ENCODE data around the gene STRA6. TPM values are rescaled to one million over a fixed set of nuclear protein-coding genes. Genes with fewer than 3 reads are reported as not detected.

The STRA6 gene
- polyA plus RNA-seq, 2 of the 4 experiments (the other 2 are of a cell fraction) = 35.0 to 70.2 TPM

DNA sequence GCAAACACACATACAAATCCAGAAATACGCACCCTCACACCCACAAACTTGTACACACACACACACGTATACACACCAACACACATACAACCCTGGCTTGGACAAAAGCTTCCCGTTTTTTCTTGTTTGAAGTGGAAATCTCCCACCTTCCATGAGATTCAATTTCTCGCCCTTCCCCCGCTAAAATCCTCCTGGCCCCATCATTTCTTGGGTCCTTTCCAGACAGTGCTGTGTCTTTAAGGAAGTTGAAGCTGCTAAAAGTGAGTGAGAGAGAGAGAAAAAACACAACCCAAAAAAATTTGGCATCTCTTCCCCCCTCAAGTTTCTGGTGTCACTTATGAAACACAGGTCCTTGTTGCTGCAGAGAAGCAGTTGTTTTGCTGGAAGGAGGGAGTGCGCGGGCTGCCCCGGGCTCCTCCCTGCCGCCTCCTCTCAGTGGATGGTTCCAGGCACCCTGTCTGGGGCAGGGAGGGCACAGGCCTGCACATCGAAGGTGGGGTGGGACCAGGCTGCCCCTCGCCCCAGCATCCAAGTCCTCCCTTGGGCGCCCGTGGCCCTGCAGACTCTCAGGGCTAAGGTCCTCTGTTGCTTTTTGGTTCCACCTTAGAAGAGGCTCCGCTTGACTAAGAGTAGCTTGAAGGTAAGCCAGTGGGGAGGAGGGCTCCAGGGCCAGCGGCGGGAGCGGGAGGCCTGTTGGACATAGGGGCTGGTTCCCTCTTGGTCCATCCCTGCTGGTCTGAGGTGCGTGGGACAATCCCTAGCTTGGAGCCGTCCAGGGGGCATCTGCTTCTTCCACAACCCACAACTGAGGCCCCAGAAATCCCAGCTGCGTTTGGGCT is 29.0 kb downstream of the STRA6 start, which contains the start of gene ISLR:
TSS of gene ISLR (plus strand) at position 331 of the 839 bp plus-strand sequence. CDS start 1,149 bp downstream, outside the sequence.
- ATAC-seq = peak in 1 of 2 experiments; percentile 4; a peak in 2 of 6 replicates

DNA sequence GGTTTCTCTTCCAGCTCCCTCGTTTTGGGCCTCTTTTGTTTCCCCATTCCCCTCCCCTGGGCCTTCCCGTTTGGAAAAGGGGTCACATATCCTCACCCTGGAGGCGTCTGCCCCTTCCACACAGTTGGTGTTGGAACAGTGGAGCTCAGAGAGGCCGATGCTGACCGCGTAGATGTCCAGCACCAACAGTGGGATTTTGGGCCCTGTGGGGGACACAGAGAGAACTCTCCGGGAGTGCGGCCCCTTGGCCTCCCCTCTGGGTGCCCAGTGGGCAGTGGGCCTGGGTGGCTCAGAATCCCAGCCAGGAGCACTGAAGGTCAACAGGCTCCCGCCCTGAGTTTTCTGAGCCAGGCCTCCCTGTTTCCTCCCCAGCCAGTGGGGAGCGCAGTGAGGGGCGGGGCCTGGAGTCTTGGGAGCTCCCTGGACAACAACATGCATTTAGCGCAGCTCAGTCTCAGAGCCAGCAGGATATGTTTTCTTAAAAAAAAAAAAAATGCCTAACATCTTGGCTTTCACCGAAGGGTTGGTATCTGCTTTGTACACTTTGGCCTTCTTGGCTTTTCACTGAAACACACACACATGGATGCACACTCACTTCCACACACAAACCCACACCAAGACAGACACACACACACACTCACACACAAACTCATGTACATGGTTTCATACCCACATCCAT is 29.7 kb downstream of the STRA6 start:
- Histone ChIP-seq H3K4me3 (no peak overlapping the region), H3K4me1 (peaks cover 31% of the 10 kb centered on the region), H3K9me3 (no peaks in the 10 kb centered on the region), H3K27ac (peak overlapping the region in 1 of 2 experiments; percentile 79; a peak in 4 of 6 replicates), H3K4me2 (peak overlapping the region; percentile 21; the same call in 2 of the 3 replicates)
- ChIA-PET POLR2A (interaction anchor here (0.6 to 1.3 kb wide), 3 partner anchors 28 to 63 kb away, joined by 3 to 5 read pairs (median 5); partner anchors contain the start of genes CCDC33 and STRA6), CTCF (interaction anchor here (0.6 to 1.8 kb wide), 6 partner anchors 11 to 150 kb away, joined by 3 to 5 read pairs (median 4); no protein-coding TSS in a partner anchor)
- DNase-seq (ENCODE audit: low read depth in 1 of 2, low spot score in 1 of 2) (no peak), FAIRE-seq (no peak), ATAC-seq (0 out of 6 replicates have a peak, but pooled peaks of 1 of the 2 experiments have one; percentile 8)
- TF ChIP-seq, protein P1, sequence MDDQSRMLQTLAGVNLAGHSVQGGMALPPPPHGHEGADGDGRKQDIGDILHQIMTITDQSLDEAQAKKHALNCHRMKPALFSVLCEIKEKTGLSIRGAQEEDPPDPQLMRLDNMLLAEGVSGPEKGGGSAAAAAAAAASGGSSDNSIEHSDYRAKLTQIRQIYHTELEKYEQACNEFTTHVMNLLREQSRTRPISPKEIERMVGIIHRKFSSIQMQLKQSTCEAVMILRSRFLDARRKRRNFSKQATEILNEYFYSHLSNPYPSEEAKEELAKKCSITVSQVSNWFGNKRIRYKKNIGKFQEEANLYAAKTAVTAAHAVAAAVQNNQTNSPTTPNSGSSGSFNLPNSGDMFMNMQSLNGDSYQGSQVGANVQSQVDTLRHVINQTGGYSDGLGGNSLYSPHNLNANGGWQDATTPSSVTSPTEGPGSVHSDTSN (IDR thresholded peaks at IDR 0.05) = no peak
- TF ChIP-seq NR3C1 (IDR thresholded peaks at IDR 0.05) = no peak
- no peak for TF ChIP-seq RFX5 (IDR thresholded peaks at IDR 0.05)
- TF ChIP-seq HEYL (CRISPR knock-in tag; IDR thresholded peaks at IDR 0.05) = no peak
- TF ChIP-seq MAZ (IDR thresholded peaks at IDR 0.05; ENCODE audit: borderline replicate concordance, low read depth, low read length) = no peak
- TF ChIP-seq, protein P2, sequence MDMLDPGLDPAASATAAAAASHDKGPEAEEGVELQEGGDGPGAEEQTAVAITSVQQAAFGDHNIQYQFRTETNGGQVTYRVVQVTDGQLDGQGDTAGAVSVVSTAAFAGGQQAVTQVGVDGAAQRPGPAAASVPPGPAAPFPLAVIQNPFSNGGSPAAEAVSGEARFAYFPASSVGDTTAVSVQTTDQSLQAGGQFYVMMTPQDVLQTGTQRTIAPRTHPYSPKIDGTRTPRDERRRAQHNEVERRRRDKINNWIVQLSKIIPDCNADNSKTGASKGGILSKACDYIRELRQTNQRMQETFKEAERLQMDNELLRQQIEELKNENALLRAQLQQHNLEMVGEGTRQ (IDR thresholded peaks at IDR 0.05) = no peak
- TF ChIP-seq, protein P3, sequence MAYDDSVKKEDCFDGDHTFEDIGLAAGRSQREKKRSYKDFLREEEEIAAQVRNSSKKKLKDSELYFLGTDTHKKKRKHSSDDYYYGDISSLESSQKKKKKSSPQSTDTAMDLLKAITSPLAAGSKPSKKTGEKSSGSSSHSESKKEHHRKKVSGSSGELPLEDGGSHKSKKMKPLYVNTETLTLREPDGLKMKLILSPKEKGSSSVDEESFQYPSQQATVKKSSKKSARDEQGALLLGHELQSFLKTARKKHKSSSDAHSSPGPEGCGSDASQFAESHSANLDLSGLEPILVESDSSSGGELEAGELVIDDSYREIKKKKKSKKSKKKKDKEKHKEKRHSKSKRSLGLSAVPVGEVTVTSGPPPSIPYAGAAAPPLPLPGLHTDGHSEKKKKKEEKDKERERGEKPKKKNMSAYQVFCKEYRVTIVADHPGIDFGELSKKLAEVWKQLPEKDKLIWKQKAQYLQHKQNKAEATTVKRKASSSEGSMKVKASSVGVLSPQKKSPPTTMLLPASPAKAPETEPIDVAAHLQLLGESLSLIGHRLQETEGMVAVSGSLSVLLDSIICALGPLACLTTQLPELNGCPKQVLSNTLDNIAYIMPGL (CRISPR knock-in tag; IDR thresholded peaks at IDR 0.05; ENCODE audit: borderline replicate concordance) = no peak
- WGBS (ENCODE audit: missing lambda C conversion rate) = 77% methylated on average over 10 of the region's 13 CpGs

More for the DNA sequence above, 29.0 kb downstream of the STRA6 start, which contains the start of gene ISLR:
- Histone ChIP-seq H3K4me1 (peaks cover 39% of the 10 kb centered on the region), H3K4me3 (no peak within 1 kb of the TSS), H3K27ac (peak within 1 kb of the TSS in 1 of 2 experiments; percentile 79; a peak in 4 of 6 replicates), H3K9me3 (no peaks in the 10 kb centered on the region), H3K4me2 (peak within 1 kb of the TSS; percentile 21; the same call in 2 of the 3 replicates)
- POLR2A ChIA-PET = interaction anchor here (0.6 to 1.4 kb wide), 5 partner anchors 29 to 134 kb away, joined by 3 to 5 read pairs (median 3); partner anchors contain the start of genes CCDC33, ISLR2 and STRA6
- CTCF ChIA-PET = interaction anchor here (1.0 to 1.8 kb wide), 4 partner anchors 18 to 149 kb away, joined by 3 to 5 read pairs (median 4); no protein-coding TSS in a partner anchor
- no peak for TF ChIP-seq HOXB13 (CRISPR knock-in tag; IDR thresholded peaks at IDR 0.05; ENCODE audit: low read depth)
- no peak for TF ChIP-seq ZSCAN20 (CRISPR knock-in tag; IDR thresholded peaks at IDR 0.05)
- WGBS (ENCODE audit: missing lambda C conversion rate) = 77% methylated on average over 18 of the region's 20 CpGs
- DNase-seq (ENCODE audit: low read depth in 1 of 2, low spot score in 1 of 2) = no peak
- FAIRE-seq = no peak

DNA sequence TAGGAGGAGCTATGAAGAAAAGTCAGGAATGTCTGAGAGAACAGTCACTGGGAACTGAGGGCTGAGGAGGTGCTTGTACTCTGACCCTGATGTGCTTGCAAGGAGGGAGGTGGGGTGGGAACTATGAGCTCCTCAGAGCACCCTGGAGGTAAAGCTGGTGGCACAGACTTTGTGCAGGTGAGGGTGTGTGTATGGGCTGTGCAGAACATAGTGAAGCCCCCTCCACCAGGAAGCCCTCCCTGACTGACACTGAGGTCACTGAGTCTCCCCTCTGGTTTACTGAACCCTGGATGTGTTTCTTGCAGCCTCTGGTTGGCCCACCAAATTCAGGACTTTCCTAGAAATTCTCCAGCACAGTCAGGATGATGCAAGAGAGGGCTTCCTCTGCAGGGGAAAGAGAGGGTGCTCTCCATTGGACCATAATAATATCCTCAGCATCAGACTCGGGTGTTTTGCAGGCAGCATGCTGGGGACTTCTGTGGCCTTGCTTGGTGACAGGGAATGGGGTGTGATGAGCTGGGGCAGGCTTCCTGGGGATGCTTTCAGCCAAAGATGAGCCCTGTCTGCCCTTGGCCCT is 30.5 kb downstream of the STRA6 start:
- DNase-seq (ENCODE audit: low read depth in 1 of 2, low spot score in 1 of 2) (no peak), FAIRE-seq (no peak), ATAC-seq (no peak)
- ChIA-PET CTCF (interaction anchor here (0.6 to 3.2 kb wide), 6 partner anchors 10 to 150 kb away, joined by 3 to 13 read pairs (median 4); partner anchors contain the start of gene STRA6), POLR2A (interaction anchor here (1.3 kb wide), 2 partner anchors 28 to 31 kb away, joined by 3 to 5 read pairs; no protein-coding TSS in a partner anchor)
- 67% methylated on average over 1 of the region's 1 CpG for WGBS (ENCODE audit: missing lambda C conversion rate)
- no peak overlapping the region for H3K27ac ChIP-seq
- no peaks in the 10 kb centered on the region for H3K9me3 ChIP-seq
- H3K4me2 ChIP-seq = no peak overlapping the region
- TF ChIP-seq REST (IDR thresholded peaks at IDR 0.05) = no peak
- TF ChIP-seq, protein P1 (IDR thresholded peaks at IDR 0.05) = no peak
- no peak for TF ChIP-seq EHF (CRISPR knock-in tag; IDR thresholded peaks at IDR 0.05)
- no peak for TF ChIP-seq KDM5A (IDR thresholded peaks at IDR 0.05)
- TF ChIP-seq FOSL2 (IDR thresholded peaks at IDR 0.05) = no peak
- TF ChIP-seq FOSL2 (CRISPR knock-in tag; IDR thresholded peaks at IDR 0.05) = no peak
- no peak for TF ChIP-seq CEBPB (IDR thresholded peaks at IDR 0.05)
- peak; percentile 77 for TF ChIP-seq ZFP36 (IDR thresholded peaks at IDR 0.05; ENCODE audit: borderline replicate concordance, partially characterized antibody)
- H3K4me1 ChIP-seq = peaks cover 23% of the 10 kb centered on the region
- no peak overlapping the region for H3K4me3 ChIP-seq
